ENCODE results near the gene LTBP2.
"Not testable (repeated sequence)": the region's sequence is repeated elsewhere in the genome, so short reads cannot be mapped to it uniquely, and the experiment has no call there.

The LTBP2 gene

GRCh38 chr14:74551001-74551400 lies 61.0 kb downstream of the LTBP2 start:
- DNase-seq (ENCODE audit: low read depth), result no peak

- no peak for DNase-seq (ENCODE audit: low read depth)
These were observed 62.0 kb downstream of the LTBP2 start for GRCh38 chr14:74550071-74550470.

- DNase-seq (ENCODE audit: low read depth), result no peak
These were observed 62.4 kb downstream of the LTBP2 start for GRCh38 chr14:74549588-74549987.

- DNase-seq (ENCODE audit: low read depth), result peak; percentile 90
These were observed 63.2 kb downstream of the LTBP2 start for GRCh38 chr14:74548881-74549280.

- DNase-seq (ENCODE audit: low read depth), result no peak
These were observed 64.6 kb downstream of the LTBP2 start for GRCh38 chr14:74547331-74547927.

GRCh38 chr14:74546416-74546815 lies 65.6 kb downstream of the LTBP2 start:
- DNase-seq (ENCODE audit: low read depth), result peak; percentile 23

GRCh38 chr14:74545386-74545785 lies 66.7 kb downstream of the LTBP2 start:
- DNase-seq (ENCODE audit: low read depth), result no peak

- no peak for DNase-seq (ENCODE audit: low read depth)
These were observed 68.1 kb downstream of the LTBP2 start for GRCh38 chr14:74543771-74544438.

GRCh38 chr14:74542056-74542685 lies 69.9 kb downstream of the LTBP2 start:
- DNase-seq (ENCODE audit: low read depth), result no peak

- no peak for DNase-seq (ENCODE audit: low read depth)
These were observed 70.8 kb downstream of the LTBP2 start for GRCh38 chr14:74541225-74541624.

GRCh38 chr14:74539503-74539902 lies 72.5 kb downstream of the LTBP2 start:
- DNase-seq (ENCODE audit: low read depth), result no peak

GRCh38 chr14:74538411-74539391 lies 73.3 kb downstream of the LTBP2 start:
- DNase-seq (ENCODE audit: low read depth), result no peak

GRCh38 chr14:74536336-74536735 lies 75.7 kb downstream of the LTBP2 start:
- DNase-seq (ENCODE audit: low read depth), result not testable (repeated sequence)

GRCh38 chr14:74535756-74536325 lies 76.2 kb downstream of the LTBP2 start:
- DNase-seq (ENCODE audit: low read depth), result no peak

GRCh38 chr14:74533576-74533975 lies 78.5 kb downstream of the LTBP2 start:
- no peak for DNase-seq (ENCODE audit: low read depth)

- DNase-seq (ENCODE audit: low read depth), result no peak
These were observed 79.8 kb downstream of the LTBP2 start for GRCh38 chr14:74532246-74532645.

GRCh38 chr14:74531467-74531866 lies 80.6 kb downstream of the LTBP2 start:
- peak; percentile 66 for DNase-seq (ENCODE audit: low read depth)

- no peak for DNase-seq (ENCODE audit: low read depth)
These were observed 81.0 kb downstream of the LTBP2 start for GRCh38 chr14:74531006-74531405.

GRCh38 chr14:74528886-74529285 lies 83.2 kb downstream of the LTBP2 start:
- DNase-seq (ENCODE audit: low read depth), result no peak

GRCh38 chr14:74528406-74528805 lies 83.6 kb downstream of the LTBP2 start:
- DNase-seq (ENCODE audit: low read depth), result no peak

- no peak for DNase-seq (ENCODE audit: low read depth)
These were observed 84.2 kb downstream of the LTBP2 start for GRCh38 chr14:74527736-74528280.
